NCI-H1092 treated with DMSO at 0.1 percent for 48 hours (cell line): ENCODE data around the gene PLXND1.

ENCODE experiments used
- DNase-seq: peaks from one replicate; lab custom pipeline; 2025; lab: John Stamatoyannopoulos, UW

PLXND1 gene

GRCh38 chr3:129583289-129583688 lies 23.2 kb downstream of the PLXND1 start:
- no peak for DNase-seq

- no peak for DNase-seq
Observed at GRCh38 chr3:129582799-129583198, 23.7 kb downstream of the PLXND1 start.

GRCh38 chr3:129581623-129582022 lies 24.9 kb downstream of the PLXND1 start:
- DNase-seq = no peak

- no peak for DNase-seq
Observed at GRCh38 chr3:129579991-129580390, 26.5 kb downstream of the PLXND1 start.

GRCh38 chr3:129577925-129578786 lies 28.3 kb downstream of the PLXND1 start:
- DNase-seq = no peak

GRCh38 chr3:129577366-129577765 lies 29.1 kb downstream of the PLXND1 start:
- DNase-seq = peak; percentile 62

- peak; percentile 87 for DNase-seq
Observed at GRCh38 chr3:129576514-129577352, 29.7 kb downstream of the PLXND1 start.

GRCh38 chr3:129575997-129576384 lies 30.5 kb downstream of the PLXND1 start:
- no peak for DNase-seq

- DNase-seq = no peak
Observed at GRCh38 chr3:129575233-129575996, 31.1 kb downstream of the PLXND1 start.

GRCh38 chr3:129574206-129574605 lies 32.3 kb downstream of the PLXND1 start:
- no peak for DNase-seq

GRCh38 chr3:129573493-129573892 lies 33.0 kb downstream of the PLXND1 start:
- DNase-seq = no peak

- no peak for DNase-seq
Observed at GRCh38 chr3:129572603-129573002, 33.9 kb downstream of the PLXND1 start.

- DNase-seq = no peak
Observed at GRCh38 chr3:129571605-129572547, 34.6 kb downstream of the PLXND1 start.

- no peak for DNase-seq
Observed at GRCh38 chr3:129569856-129570255, 36.6 kb downstream of the PLXND1 start.

- no peak for DNase-seq
Observed at GRCh38 chr3:129567939-129568338, 38.5 kb downstream of the PLXND1 start.

GRCh38 chr3:129567176-129567705 lies 39.2 kb downstream of the PLXND1 start:
- no peak for DNase-seq

GRCh38 chr3:129565902-129566301 lies 40.6 kb downstream of the PLXND1 start:
- DNase-seq = no peak

GRCh38 chr3:129564981-129565644 lies 41.4 kb downstream of the PLXND1 start:
- no peak for DNase-seq

- DNase-seq = no peak
Observed at GRCh38 chr3:129563850-129564535, 42.5 kb downstream of the PLXND1 start.

GRCh38 chr3:129563332-129563731 lies 43.1 kb downstream of the PLXND1 start:
- DNase-seq = no peak
